DMS153 treated with DMSO at 0.1 percent for 48 hours (cell line): Measurements from ENCODE around the gene DKK3.

Experiments used
- DNase-seq: peaks from one replicate; lab custom pipeline; 2025; ENCODE audit not compliant: unreplicated experiment; lab: John Stamatoyannopoulos, UW

DKK3 gene

DNA sequence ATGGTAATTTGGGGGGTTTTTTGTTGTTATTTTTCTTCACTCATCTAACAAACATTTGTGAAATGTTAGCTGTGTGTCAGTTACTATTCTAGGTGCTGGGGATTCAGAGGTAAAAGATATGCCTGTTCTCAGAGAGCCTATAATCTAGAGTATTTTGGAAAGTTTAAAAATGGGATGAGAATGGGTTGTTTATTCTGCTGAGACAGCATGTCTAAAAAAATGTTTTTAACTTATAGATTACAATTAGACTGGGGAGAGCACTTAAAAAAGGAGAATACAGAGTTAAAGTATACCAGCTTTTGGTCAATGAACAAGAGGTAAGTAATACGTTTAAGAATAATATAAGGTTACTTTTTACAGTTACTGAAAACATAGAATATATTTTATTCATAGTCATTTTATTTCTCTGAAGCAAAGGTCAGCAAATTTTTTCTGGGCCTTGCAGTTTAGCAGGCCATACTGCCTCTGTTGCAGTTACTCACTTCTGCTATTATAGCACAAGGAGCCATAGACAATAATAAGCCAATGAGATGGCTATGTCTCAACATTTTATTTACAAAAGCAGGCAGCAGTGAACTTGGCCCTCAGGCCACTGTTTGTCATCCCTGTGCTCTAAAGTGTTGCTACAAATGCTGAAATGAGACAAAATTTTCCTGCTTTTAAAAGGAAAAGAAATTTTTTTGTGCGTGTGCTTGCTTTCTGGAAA is 60.0 kb downstream of the DKK3 start:
- DNase-seq = no peak

DNA sequence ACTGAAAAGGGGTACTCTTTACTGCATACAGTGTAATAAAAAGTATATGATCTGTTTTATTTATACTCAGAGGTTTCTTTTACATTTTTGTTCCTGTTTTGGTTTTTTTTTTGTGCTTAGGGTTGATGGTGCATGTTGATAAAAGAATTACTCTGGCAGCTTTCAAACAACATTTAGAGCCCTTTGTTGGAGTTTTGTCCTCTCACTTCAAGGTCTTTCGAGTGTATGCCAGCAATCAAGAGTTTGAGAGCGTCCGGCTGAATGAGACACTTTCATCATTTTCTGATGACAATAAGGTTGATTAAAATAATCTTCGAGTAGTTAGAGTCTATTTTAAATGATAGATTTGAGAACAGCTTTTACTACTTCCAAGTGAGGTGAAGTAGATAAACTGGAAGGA is 60.6 kb downstream of the DKK3 start:
- DNase-seq = no peak

- no peak for DNase-seq
Observed at GRCh38 chr11:11946878-11947277, 61.5 kb downstream of the DKK3 start.

DNA sequence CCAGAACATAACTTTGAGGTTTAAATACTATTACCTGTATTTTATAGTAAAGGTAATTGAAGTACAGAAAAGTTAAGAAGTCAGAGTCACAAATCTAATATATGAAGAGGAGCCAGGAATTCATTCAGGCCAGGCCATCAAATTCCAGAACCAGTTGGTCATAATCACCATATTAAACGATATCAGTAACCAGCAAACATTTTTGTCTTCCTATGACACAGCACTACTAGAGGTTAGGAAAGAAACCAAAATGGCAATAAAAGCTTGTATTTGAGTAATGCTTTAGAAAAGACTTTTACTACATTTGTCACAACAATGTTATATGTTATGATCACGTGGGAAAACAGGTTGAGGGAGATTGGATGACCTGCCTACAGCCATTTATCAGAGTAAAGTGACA is 62.2 kb downstream of the DKK3 start:
- DNase-seq = no peak

- DNase-seq = no peak
Observed at GRCh38 chr11:11944444-11944843, 64.0 kb downstream of the DKK3 start.

DNA sequence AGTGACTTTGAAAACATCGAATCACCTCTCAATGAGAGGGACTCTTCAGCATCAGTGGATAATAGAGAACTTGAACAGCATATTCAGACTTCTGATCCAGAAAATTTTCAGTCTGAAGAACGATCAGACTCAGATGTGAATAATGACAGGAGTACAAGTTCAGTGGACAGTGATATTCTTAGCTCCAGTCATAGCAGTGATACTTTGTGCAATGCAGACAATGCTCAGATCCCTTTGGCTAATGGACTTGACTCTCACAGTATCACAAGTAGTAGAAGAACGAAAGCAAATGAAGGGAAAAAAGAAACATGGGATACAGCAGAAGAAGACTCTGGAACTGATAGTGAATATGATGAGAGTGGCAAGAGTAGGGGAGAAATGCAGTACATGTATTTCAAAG is 65.8 kb downstream of the DKK3 start:
- no peak for DNase-seq

DNA sequence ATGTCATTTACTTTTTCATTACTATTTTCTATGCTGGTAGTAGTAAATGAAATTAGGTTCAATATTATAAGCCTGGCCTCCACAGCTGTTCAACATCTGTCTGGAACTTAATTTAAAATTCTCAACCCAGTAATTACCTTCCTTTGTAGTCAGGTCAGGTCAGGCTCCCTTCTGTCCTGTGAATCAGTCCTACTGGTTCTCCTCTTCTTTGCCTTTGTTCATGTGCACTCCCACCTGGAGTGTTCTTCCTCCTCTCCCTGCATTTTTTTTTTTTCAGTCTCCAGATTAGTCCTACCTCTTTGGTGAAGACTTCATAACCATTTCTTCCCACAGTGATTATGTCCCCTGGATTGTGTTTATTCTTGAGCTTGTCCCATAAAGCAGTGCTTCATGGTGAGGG is 67.9 kb downstream of the DKK3 start:
- no peak for DNase-seq

GRCh38 chr11:11937957-11938356 is 70.5 kb downstream of the DKK3 start:
- DNase-seq = no peak

GRCh38 chr11:11937433-11937832 is 71.0 kb downstream of the DKK3 start:
- no peak for DNase-seq

DNA sequence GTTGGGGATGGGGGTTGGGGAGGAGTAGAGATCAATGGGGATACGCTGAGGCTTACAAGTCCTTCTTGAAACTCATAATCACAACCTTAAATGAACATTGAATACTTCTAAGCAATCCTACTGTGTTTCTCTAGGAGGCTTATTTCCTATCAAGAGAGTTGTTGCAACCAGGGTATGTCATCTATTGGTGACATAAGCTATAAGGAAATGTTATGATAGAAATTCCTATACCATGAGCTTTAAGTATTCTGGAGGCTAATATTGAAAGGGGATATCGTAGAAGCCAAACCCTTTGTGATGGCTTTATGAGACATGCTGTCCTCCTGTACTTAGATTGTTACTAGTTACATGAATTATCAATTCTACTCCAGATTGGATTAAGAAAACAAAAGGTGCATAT is 72.9 kb downstream of the DKK3 start:
- DNase-seq = no peak

DNA sequence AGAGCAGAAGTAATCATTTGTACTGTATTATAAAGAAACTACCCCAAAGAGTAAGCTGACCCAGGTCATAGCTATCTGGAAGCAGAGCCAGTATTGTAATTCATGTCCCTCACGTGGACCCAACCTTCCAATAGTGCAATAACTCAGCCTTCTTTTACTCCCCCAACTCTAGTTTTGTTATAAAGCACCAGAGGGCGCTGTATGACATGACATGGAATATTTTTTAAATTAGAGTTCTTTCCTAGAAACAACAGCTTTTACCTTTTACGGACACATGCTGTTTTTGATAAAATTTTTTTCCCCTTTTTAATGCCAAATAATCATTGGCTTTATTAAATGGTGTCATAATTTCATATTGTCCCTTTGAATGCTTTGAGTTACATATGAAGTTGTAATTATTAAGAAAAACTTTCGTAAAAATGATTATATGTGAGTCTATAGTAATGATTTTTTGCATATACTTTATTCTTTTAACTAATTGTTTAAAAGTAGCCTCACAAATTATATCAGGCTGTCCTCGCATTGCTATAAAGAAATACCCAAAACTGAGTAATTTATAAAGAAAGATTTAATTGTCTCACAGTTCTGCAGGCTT is 76.9 kb downstream of the DKK3 start:
- DNase-seq = no peak

DNA sequence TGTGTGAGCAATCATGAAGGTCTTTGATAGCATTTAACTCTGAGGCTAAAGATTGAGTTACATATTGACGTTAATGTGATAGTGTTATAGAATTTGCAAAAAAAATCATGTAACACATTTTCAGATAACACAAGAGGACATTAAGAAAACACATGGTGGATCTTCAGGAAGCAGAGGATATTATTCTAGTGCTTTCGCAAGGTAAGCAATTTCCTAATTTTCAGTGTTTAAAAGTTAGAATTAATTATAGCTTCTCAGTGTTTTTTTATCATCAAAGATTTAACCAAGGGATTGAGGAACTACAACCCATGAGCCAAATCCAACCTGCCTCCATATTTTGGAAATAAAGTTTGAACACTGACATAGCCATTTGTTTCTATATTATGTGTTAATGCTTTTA is 78.5 kb downstream of the DKK3 start:
- DNase-seq = no peak

GRCh38 chr11:11923828-11924227 is 84.6 kb downstream of the DKK3 start:
- no peak for DNase-seq

DNA sequence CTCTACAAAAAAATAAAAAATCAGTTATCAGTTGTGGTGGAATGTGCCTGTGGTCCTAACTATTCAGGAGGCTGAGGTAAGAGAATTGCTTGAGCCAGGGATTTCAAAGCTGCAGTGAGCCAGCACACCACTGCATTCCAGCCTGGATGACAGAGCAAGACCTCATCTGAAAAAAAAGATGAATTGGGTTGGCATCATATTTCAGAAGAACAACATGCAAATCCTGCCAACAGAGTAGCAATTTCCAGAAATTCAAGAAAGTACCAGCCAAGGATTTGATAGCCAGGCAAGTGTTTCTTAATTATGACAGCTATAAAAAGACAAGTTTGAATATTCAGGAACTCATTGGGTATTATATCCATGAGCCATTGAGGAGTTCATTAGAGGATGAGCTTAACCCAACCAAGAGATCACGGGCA is 91.4 kb downstream of the DKK3 start:
- DNase-seq = no peak

GRCh38 chr11:11915625-11916024 is 92.8 kb downstream of the DKK3 start:
- no peak for DNase-seq

GRCh38 chr11:11913395-11913794 is 95.0 kb downstream of the DKK3 start:
- no peak for DNase-seq
